HCT116 (cell line): ENCODE results near the gene CDC42EP1. TPM values are rescaled to one million over a fixed set of nuclear protein-coding genes. Genes with fewer than 3 reads are reported as not detected.

Source experiments
- ATAC-seq: fragments of 200-7000 bp; cut with Tn5 transposase; 2 replicates; pipeline ENCODE4 v1.9.1; 2020; ENCODE audit warnings: mild to moderate bottlenecking, moderate library complexity
- BruUV-seq: library from RNA; stranded (reverse); fragments of 400-500 nt; replicated peaks from 2 replicates; lab custom pipeline; 2021; lab: Mats Ljungman, UMichigan
- CTCF ChIA-PET: fragments of 300-600 bp; sonication (Branson Sonifier 250); formaldehyde crosslinking; loops from one replicate; lab custom pipeline; 2021; ENCODE audit warnings: antibody characterized with exemption; lab: Charles Lee
- POLR2A ChIA-PET: fragments of 300-600, 350-600 bp; sonication (Branson Sonifier 250); formaldehyde crosslinking; loops from one replicate; lab custom pipeline; 2021; ENCODE audit warnings: antibody characterized with exemption; lab: Charles Lee
- RAD21 ChIA-PET, 2 experiments: fragments of 300-600 bp; sonication (Branson Sonifier 250); formaldehyde crosslinking; loops; one replicate each; lab custom pipeline; 2023; ENCODE audit warnings: low total read pairs in 2 of 2; ENCODE audit not compliant: uncharacterized antibody in 2 of 2, unreplicated experiment in 2 of 2, low non-redundant PET in 1 of 2; lab: Charles Lee
- DNase-seq: peaks from one replicate; pipeline ENCODE4 v3.0.0-alpha.2; 2010; ENCODE audit warnings: low read depth, low spot score
- H2AFZ ChIP-seq: fragments of 200-600 bp; shearing (Covaris generic), sonication (generic); 2 replicates; pipeline ENCODE4 v1.6.1; 2017; ENCODE audit warnings: low read depth, mixed run types, mixed read lengths, antibody characterized with exemption, low read length; ENCODE audit not compliant: poor library complexity, severe bottlenecking
- H3K27ac ChIP-seq: 2 replicates; pipeline ENCODE4 v1.5.1; 2012; ENCODE audit warnings: low read depth, low read length
- H3K27me3 ChIP-seq: fragments of 200-600 bp; sonication (generic); 2 replicates; pipeline ENCODE4 v1.6.1; 2016; ENCODE audit warnings: mixed run types, low read length, mixed read lengths; ENCODE audit not compliant: insufficient read depth
- H3K36me3 ChIP-seq, 2 experiments: fragments of 200-500 bp in 1 of 2; fragments of 200-600 bp in 1 of 2; sonication (Bioruptor generic) in 1 of 2; sonication (generic) in 1 of 2; 2 replicates each; pipeline versions ENCODE4 v1.5.1 to v1.6.1; 2014 to 2016; ENCODE audit warnings: low read length in 2 of 2, inconsistent platforms in 1 of 2, mixed read lengths in 1 of 2, mixed run types in 1 of 2; ENCODE audit not compliant: insufficient read depth in 2 of 2, control insufficient read depth in 1 of 2
- H3K4me1 ChIP-seq, 2 experiments: fragments of 200-600 bp in 1 of 2; sonication (generic) in 1 of 2; 2 replicates each; pipeline versions ENCODE4 v1.5.1 to v1.6.1; 2012 to 2017; ENCODE audit warnings: low read length in 2 of 2, inconsistent platforms in 1 of 2, mild to moderate bottlenecking in 1 of 2, mixed read lengths in 1 of 2, mixed run types in 1 of 2, moderate library complexity in 1 of 2; ENCODE audit not compliant: insufficient read depth in 2 of 2, control insufficient read depth in 1 of 2
- H3K4me2 ChIP-seq: fragments of 200-600 bp; sonication (generic); 2 replicates; pipeline ENCODE4 v1.6.1; 2017; ENCODE audit warnings: mixed run types, low read length, mixed read lengths
- H3K4me3 ChIP-seq, 2 experiments: fragments of 200-600 bp in 1 of 2; sonication (generic) in 1 of 2; replicated peaks in 1 of 2; 2 replicates each; pipeline ENCODE4 v1.5.1; 2011 to 2016; ENCODE audit warnings: low read length in 2 of 2, control low read depth in 1 of 2, low read depth in 1 of 2, mild to moderate bottlenecking in 1 of 2, mixed read lengths in 1 of 2, mixed run types in 1 of 2
- H3K79me2 ChIP-seq: fragments of 200-600 bp; sonication (generic); 2 replicates; pipeline ENCODE4 v1.6.1; 2017; ENCODE audit warnings: mild to moderate bottlenecking, mixed run types, low read length, moderate library complexity, mixed read lengths; ENCODE audit not compliant: insufficient read depth
- H3K9ac ChIP-seq: fragments of 200-600 bp; sonication (generic); 2 replicates; pipeline ENCODE4 v1.6.1; 2016; ENCODE audit warnings: low read length, mixed read lengths
- H3K9me2 ChIP-seq: fragments of 200-600 bp; sonication (generic), shearing (Covaris generic); 2 replicates; pipeline ENCODE4 v1.6.1; 2017; ENCODE audit warnings: mixed run types, mild to moderate bottlenecking, moderate library complexity; ENCODE audit not compliant: insufficient read depth
- H3K9me3 ChIP-seq, 2 experiments: fragments of 200-500 bp in 1 of 2; fragments of 200-600 bp in 1 of 2; sonication (Bioruptor generic) in 1 of 2; sonication (generic) in 1 of 2; 2 replicates each; pipeline ENCODE4 v1.6.1; 2014 to 2017; ENCODE audit warnings: low read length in 2 of 2, mixed read lengths in 2 of 2, inconsistent platforms in 1 of 2, low read depth in 1 of 2, mild to moderate bottlenecking in 1 of 2, mixed run types in 1 of 2, moderate library complexity in 1 of 2; ENCODE audit not compliant: control insufficient read depth in 1 of 2, insufficient read depth in 1 of 2
- H4K20me1 ChIP-seq: fragments of 200-600 bp; sonication (generic), shearing (Covaris generic); 2 replicates; pipeline ENCODE4 v1.6.1; 2017; ENCODE audit warnings: mixed run types, mild to moderate bottlenecking, moderate library complexity; ENCODE audit not compliant: insufficient read depth
- CBX3 ChIP-seq: IDR thresholded peaks from 2 replicates; pipeline ENCODE4 v1.6.1; 2012; ENCODE audit warnings: low read depth
- EZH2 ChIP-seq: fragments of 200-600 bp; sonication (generic); IDR thresholded peaks from 2 replicates; pipeline ENCODE4 v1.6.1; 2017; ENCODE audit warnings: antibody characterized with exemption, mixed run types
- EZH2phosphoT487 ChIP-seq: fragments of 200-600 bp; IDR thresholded peaks from 2 replicates; pipeline ENCODE4 v1.6.1; 2018; ENCODE audit warnings: antibody characterized with exemption, borderline replicate concordance
- FOSL1 ChIP-seq: IDR thresholded peaks from 2 replicates; pipeline ENCODE4 v1.6.1; 2012; ENCODE audit warnings: low read depth
- JUND ChIP-seq: IDR thresholded peaks from 2 replicates; pipeline ENCODE4 v1.6.1; 2012
- POLR2AphosphoS5 ChIP-seq: IDR thresholded peaks from 2 replicates; pipeline ENCODE4 v1.6.1; 2011; ENCODE audit warnings: mild to moderate bottlenecking, low read depth, low read length, moderate library complexity
- SP1 ChIP-seq: IDR thresholded peaks from 2 replicates; pipeline ENCODE4 v1.6.1; 2012; ENCODE audit warnings: low read depth
- SRF ChIP-seq: IDR thresholded peaks from 2 replicates; pipeline ENCODE4 v1.6.1; 2012; ENCODE audit warnings: low read depth
- TCF7L2 ChIP-seq: IDR thresholded peaks from 2 replicates; pipeline ENCODE4 v1.7.0; 2011; ENCODE audit warnings: borderline replicate concordance, inconsistent platforms; ENCODE audit not compliant: insufficient read depth, insufficient read length; ENCODE audit errors: extremely low read depth
- YY1 ChIP-seq: IDR thresholded peaks from 2 replicates; pipeline ENCODE4 v1.6.1; 2011; ENCODE audit warnings: low read length, low read depth, moderate library complexity, mild to moderate bottlenecking; ENCODE audit not compliant: insufficient replicate concordance; ENCODE audit errors: extremely low read depth
- ZFX ChIP-seq: fragments of 450-650 bp; IDR thresholded peaks from 2 replicates; pipeline ENCODE4 v1.6.1; 2017
- intact Hi-C: fragments of 100-400 bp; cut with micrococcal nuclease; formaldehyde crosslinking; loops from 2 replicates; pipeline ENCODE4 v1.10.0; 2022
- total RNA-seq: library from RNA; stranded (reverse); gene quantifications from one replicate; pipeline ENCODE4 v1.2.1, GENCODE V29; 2021; ENCODE audit not compliant: unreplicated experiment
- TF ChIP-seq, protein P1 (sequence below): IDR thresholded peaks from 2 replicates; pipeline ENCODE4 v1.6.1; 2011; ENCODE audit warnings: mild to moderate bottlenecking, low read length, moderate library complexity; ENCODE audit not compliant: insufficient replicate concordance; ENCODE audit errors: extremely low read depth
- TF ChIP-seq, protein P2 (sequence below): IDR thresholded peaks from 2 replicates; pipeline ENCODE4 v1.6.1; 2012; ENCODE audit warnings: low read depth
- TF ChIP-seq, protein P3 (sequence below): IDR thresholded peaks from 2 replicates; pipeline ENCODE4 v1.6.1; 2012
- TF ChIP-seq, protein P4 (sequence below), 3 experiments: fragments of 200-600 bp in 1 of 3; sonication (generic) in 1 of 3; IDR thresholded peaks in 2 of 3; conservative IDR thresholded peaks in 1 of 3; 2 replicates each; pipeline ENCODE4 v1.5.1; 2012 to 2017; ENCODE audit warnings: low read depth in 2 of 3, low read length in 2 of 3, antibody characterized with exemption in 1 of 3, borderline replicate concordance in 1 of 3, control low read depth in 1 of 3, mild to moderate bottlenecking in 1 of 3, mixed read lengths in 1 of 3, mixed run types in 1 of 3, moderate library complexity in 1 of 3; ENCODE audit not compliant: insufficient read depth in 1 of 3

Gene CDC42EP1
- total RNA-seq, 1 experiment from 2014 or later: 160 TPM

DNA sequence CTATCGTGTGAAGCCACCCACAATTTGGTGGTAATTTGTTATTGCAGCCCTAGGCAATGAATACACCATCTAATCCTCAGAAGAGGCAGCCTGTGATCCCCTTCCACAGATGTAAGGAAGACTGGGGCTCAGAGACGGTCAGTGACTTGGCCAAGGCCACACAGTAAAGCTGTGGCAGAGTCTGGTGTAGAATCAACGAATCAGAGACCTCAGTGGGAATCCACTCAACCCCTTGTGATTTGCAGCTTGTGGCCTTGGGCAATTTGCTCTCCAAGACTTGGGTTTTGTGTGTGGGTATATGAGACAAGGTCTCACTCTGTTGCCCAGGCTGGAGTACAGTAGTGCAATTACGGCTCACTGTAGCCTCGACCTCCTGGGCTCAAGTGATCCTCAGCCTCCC, 17.7 kb downstream of the CDC42EP1 start (continued):
- TF ChIP-seq, protein P1, sequence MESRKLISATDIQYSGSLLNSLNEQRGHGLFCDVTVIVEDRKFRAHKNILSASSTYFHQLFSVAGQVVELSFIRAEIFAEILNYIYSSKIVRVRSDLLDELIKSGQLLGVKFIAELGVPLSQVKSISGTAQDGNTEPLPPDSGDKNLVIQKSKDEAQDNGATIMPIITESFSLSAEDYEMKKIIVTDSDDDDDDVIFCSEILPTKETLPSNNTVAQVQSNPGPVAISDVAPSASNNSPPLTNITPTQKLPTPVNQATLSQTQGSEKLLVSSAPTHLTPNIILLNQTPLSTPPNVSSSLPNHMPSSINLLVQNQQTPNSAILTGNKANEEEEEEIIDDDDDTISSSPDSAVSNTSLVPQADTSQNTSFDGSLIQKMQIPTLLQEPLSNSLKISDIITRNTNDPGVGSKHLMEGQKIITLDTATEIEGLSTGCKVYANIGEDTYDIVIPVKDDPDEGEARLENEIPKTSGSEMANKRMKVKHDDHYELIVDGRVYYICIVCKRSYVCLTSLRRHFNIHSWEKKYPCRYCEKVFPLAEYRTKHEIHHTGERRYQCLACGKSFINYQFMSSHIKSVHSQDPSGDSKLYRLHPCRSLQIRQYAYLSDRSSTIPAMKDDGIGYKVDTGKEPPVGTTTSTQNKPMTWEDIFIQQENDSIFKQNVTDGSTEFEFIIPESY: no peak
- TF ChIP-seq SRF: no peak

DNA sequence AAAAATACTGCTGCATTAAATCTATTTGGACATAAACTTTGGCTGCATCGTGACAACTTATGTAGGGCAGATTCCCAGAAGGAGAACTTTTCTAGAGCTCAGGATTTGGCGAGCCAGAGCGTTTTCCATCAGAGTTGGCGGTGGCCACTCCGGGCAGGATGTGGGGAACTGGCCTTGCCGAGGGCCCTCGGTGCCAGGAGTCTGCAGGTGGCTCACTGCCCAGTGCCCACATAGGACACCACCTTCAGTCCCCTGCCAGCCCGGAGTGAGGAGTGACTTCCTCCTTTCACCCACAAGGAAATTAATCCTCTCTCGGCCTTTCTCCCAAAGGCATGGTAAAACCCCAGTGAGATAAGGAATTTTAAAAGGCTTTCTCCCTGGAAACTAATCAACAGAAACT, 21.2 kb downstream of the CDC42EP1 start:
- no peaks in the 10 kb centered on the region for H3K27me3 ChIP-seq
- BruUV-seq: no TSS peak
- no peaks in the 10 kb centered on the region for H3K79me2 ChIP-seq
- no peaks in the 10 kb centered on the region for H3K9me2 ChIP-seq
- no peak overlapping the region for H3K9ac ChIP-seq
- no peak for ATAC-seq
- H3K36me3 ChIP-seq: no peaks in the 10 kb centered on the region
- ChIA-PET CTCF (interaction anchor here (1.3 kb wide), 1 partner anchor 15 kb away, joined by 4 read pairs; no protein-coding TSS in a partner anchor), RAD21 (no interaction called here), POLR2A (interaction anchor here (2.3 kb wide), 1 partner anchor 11 kb away, joined by 6 read pairs; no protein-coding TSS in a partner anchor)
- H3K4me1 ChIP-seq: 0 out of 4 replicates have a peak, but pooled peaks cover 0 to 4% of the 10 kb centered on the region in 2 experiments
- intact Hi-C loops: no loop called here
- no peak overlapping the region for H3K4me3 ChIP-seq
- no peak overlapping the region for H3K4me2 ChIP-seq
- no peaks in the 10 kb centered on the region for H3K9me3 ChIP-seq
- no peak for DNase-seq
- H4K20me1 ChIP-seq: no peaks in the 10 kb centered on the region
- no peak overlapping the region for H2AFZ ChIP-seq
- H3K27ac ChIP-seq: no peak overlapping the region
- TF ChIP-seq, protein P2, sequence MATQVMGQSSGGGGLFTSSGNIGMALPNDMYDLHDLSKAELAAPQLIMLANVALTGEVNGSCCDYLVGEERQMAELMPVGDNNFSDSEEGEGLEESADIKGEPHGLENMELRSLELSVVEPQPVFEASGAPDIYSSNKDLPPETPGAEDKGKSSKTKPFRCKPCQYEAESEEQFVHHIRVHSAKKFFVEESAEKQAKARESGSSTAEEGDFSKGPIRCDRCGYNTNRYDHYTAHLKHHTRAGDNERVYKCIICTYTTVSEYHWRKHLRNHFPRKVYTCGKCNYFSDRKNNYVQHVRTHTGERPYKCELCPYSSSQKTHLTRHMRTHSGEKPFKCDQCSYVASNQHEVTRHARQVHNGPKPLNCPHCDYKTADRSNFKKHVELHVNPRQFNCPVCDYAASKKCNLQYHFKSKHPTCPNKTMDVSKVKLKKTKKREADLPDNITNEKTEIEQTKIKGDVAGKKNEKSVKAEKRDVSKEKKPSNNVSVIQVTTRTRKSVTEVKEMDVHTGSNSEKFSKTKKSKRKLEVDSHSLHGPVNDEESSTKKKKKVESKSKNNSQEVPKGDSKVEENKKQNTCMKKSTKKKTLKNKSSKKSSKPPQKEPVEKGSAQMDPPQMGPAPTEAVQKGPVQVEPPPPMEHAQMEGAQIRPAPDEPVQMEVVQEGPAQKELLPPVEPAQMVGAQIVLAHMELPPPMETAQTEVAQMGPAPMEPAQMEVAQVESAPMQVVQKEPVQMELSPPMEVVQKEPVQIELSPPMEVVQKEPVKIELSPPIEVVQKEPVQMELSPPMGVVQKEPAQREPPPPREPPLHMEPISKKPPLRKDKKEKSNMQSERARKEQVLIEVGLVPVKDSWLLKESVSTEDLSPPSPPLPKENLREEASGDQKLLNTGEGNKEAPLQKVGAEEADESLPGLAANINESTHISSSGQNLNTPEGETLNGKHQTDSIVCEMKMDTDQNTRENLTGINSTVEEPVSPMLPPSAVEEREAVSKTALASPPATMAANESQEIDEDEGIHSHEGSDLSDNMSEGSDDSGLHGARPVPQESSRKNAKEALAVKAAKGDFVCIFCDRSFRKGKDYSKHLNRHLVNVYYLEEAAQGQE: no peak
- TF ChIP-seq EZH2 (no peak), YY1 (no peak), SRF (no peak), TCF7L2 (no peak), CBX3 (no peak), ZFX (no peak), EZH2phosphoT487 (no peak), JUND (no peak), SP1 (no peak), FOSL1 (no peak), POLR2AphosphoS5 (no peak)
- TF ChIP-seq, protein P3, sequence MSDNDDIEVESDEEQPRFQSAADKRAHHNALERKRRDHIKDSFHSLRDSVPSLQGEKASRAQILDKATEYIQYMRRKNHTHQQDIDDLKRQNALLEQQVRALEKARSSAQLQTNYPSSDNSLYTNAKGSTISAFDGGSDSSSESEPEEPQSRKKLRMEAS: no peak
- TF ChIP-seq, protein P4, sequence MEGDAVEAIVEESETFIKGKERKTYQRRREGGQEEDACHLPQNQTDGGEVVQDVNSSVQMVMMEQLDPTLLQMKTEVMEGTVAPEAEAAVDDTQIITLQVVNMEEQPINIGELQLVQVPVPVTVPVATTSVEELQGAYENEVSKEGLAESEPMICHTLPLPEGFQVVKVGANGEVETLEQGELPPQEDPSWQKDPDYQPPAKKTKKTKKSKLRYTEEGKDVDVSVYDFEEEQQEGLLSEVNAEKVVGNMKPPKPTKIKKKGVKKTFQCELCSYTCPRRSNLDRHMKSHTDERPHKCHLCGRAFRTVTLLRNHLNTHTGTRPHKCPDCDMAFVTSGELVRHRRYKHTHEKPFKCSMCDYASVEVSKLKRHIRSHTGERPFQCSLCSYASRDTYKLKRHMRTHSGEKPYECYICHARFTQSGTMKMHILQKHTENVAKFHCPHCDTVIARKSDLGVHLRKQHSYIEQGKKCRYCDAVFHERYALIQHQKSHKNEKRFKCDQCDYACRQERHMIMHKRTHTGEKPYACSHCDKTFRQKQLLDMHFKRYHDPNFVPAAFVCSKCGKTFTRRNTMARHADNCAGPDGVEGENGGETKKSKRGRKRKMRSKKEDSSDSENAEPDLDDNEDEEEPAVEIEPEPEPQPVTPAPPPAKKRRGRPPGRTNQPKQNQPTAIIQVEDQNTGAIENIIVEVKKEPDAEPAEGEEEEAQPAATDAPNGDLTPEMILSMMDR (IDR thresholded peaks at IDR 0.05 in 2 of 3, conservative IDR thresholded peaks at IDR 0.05 in 1 of 3; ENCODE audit: borderline replicate concordance in 1 of 3, insufficient read depth in 1 of 3, low read depth in 2 of 3, low read length in 2 of 3): no peak
- TF ChIP-seq, protein P1: no peak
